T47D (cell line): Measurements from ENCODE around the gene RPA3.
A peak's percentile ranks its signal among the peaks of the same experiment; 100 is the strongest.

Experiments
- DNase-seq, 2 experiments: peaks; one replicate each; pipeline versions ENCODE4 v3.0.0 to v3.0.0-alpha.2; 2011 to 2012; ENCODE audit warnings: low read depth in 1 of 2, low spot score in 1 of 2
- JUND ChIP-seq: IDR thresholded peaks from 2 replicates; pipeline ENCODE4 v1.6.1; 2012; ENCODE audit warnings: low read depth
- in situ Hi-C: cut with HindIII; loops from 2 replicates; pipeline ENCODE4 v1.10.0; 2016; ENCODE audit warnings: low sequenced_read_pairs, low pct_unique_long_range_greater_than_20kb

RPA3 gene

DNA sequence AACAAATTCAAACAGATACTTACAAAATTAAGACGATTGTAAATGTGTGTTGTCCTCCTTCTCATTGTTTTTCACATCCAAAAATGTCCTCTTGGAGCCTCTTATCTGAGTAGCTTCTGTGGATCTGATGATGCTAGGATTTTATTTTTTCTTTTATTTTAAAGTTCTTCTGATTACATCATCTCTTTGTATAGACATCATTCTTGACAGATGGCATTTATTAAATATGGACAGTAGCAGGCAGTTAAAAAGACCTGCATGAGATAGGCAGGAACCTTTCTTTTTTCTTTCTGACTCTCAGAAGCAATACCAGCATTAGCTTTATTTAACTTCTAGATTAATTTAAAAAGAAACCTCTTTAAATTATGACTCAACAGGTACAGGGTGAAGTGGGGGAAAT, at the start of gene RPA3:
Gene RPA3 (minus strand): TSS at position 116 of the 400 bp plus-strand sequence. CDS start 78,189 bp downstream, outside the sequence.
- no peak for DNase-seq
- no peak for TF ChIP-seq JUND

DNA sequence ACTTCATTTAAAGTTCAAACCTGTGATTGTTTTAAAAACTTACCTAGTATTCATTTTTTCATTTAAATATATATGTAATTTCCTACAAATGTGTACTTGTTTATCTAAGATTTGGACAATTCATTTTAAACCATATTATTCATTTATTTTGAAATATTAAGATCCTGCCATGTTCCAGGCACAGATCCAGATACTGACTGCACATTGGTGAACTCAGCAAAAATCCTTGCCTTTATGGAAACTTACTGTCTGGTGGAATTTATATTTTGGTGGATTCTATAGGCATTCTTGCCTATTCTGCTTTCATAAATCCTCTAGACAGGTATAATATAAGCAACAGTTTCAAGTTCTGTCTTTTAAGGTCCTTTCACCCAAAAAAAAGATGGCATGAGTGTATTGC, 48.3 kb upstream of the RPA3 start:
- DNase-seq = no peak
- in situ Hi-C loops = no loop called here
- no peak for TF ChIP-seq JUND

More for the DNA sequence above, at the start of gene RPA3:
- in situ Hi-C loops = no loop called here

DNA sequence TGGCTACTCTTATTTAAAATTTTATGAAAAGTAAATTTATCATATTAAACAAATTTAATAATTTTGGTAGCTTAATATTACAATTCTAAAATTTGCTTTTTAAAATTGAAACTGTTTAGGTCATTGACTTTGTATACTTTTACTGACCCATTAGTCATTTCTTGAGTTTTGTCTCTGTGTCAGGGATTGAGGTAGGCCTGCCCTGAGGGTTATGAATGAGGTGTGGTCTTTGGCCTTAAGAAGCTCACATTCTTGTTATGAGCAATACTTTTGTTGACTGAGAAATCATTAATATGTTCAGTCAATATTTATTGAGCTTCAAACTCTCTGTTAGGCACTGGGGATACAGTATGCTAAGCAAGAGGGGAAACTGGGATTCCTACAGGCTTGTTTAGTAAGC, 47.0 kb upstream of the RPA3 start:
- in situ Hi-C loops = no loop called here
- DNase-seq = peak in 1 of 2 experiments; percentile 43
- TF ChIP-seq JUND = no peak

- TF ChIP-seq JUND = no peak
- in situ Hi-C loops = no loop called here
- peak in 1 of 2 experiments; percentile 19 for DNase-seq
Observed at GRCh38 chr7:7764520-7765396, 46.4 kb upstream of the RPA3 start.

DNA sequence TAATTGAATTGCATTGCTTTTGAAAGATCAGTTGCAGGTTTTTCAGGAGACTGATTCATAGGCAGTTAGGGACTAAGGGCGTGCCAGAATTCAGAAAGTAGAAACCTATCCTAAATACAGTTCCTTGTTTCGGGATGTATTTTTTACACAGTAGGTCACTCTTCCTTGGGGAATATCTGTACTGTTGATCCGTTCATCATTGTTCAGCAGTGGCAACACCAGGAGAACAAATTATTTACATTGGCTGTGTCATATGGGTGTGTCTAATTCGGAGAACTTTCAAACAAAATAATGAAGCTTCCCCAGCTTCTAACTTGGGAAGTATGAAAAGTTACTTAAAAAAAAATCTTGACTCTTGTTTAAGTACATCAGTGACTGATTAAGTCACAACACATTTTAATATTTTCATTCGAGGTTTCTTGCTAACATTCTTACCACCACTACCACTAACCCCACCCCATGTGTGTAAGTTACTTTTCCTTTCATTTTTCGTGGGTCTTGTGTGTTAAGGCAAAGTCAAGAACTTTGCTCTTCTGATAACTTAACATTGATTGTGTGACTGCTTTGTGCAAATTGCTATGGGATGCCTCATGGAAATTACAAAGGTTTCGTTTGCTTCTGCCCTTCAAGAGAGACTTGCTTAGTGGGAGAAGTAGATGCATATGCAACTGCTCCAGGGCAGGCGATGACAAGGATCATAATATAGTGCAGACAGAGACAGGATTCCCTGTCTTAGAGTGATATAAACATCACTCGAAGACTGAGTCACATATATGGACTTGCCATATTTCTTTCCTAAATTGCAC, 43.8 kb upstream of the RPA3 start:
- TF ChIP-seq JUND = no peak
- peak in 1 of 2 experiments; percentile 51 for DNase-seq
- in situ Hi-C loops = no loop called here

DNA sequence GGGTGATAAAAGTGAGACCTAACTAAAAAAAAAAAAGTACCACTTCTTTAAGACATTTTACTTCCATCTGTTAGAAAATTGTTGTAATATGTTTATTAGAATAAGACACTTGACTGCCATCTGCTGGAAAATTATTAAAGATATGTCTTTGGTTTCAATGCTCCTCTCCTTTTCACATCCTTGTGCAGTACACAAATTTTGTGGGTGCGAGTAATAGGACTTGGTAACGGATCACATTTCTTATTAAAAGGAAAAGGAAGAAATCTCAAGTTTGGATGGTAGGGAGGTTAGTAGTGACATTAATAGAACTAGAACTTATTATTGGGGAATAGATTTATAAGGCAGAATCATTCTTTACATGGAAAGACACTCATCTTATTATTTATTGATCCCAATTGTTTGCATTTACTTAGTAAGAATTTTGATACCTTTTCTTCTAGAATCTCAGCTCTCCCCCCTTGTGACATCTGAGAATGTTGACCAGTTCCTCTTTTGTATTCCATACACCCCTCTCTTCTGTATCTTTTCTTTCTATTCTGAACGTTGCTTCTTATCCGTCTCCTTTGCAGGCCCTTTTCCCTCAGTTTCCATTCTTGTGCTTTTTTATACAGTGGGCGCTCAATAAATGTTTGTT, 43.0 kb upstream of the RPA3 start:
- TF ChIP-seq JUND = no peak
- peak in 1 of 2 experiments; percentile 65 for DNase-seq
- in situ Hi-C loops = no loop called here

- no peak for TF ChIP-seq JUND
- no peak for DNase-seq
Observed at GRCh38 chr7:7757576-7757975, 39.2 kb upstream of the RPA3 start.

GRCh38 chr7:7756577-7756976, 38.2 kb upstream of the RPA3 start:
- in situ Hi-C loops = no loop called here
- DNase-seq = no peak
- no peak for TF ChIP-seq JUND

More at GRCh38 chr7:7757576-7757975, 39.2 kb upstream of the RPA3 start:
- in situ Hi-C loops = no loop called here

GRCh38 chr7:7751243-7752092, 33.1 kb upstream of the RPA3 start:
- no peak for TF ChIP-seq JUND

DNA sequence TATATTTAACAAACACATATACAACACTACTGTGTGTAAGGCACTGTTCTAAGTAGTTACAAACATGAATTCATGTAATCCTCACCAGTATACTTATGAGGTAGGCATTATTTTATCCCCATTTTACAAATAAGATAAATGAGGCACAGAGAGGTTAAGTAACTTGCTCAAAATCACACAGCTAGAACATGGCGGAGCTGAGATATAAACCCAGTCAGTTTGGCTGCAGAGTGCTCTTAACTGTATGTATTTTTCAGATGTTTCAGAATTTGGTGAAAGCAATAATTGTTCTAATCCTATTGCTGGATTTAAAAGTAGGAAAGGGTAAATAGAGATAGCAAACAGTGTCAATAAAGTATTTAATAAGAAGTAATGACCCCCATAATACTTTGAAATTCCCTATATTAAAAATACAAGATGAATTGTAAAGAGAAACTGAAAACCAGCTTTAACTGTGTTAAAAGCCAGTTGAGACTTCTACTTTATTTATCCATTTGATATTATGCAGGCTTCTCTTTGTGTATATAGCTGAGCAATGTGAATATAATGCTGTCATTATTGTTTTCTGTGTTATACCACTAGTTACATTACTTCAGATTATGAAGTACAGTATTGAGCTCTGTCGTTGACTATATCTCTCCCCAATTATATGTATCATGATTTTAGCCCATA, 32.3 kb upstream of the RPA3 start:
- no peak for TF ChIP-seq JUND
- no peak for DNase-seq
- in situ Hi-C loops = no loop called here

More at GRCh38 chr7:7751243-7752092, 33.1 kb upstream of the RPA3 start:
- DNase-seq = no peak
- in situ Hi-C loops = no loop called here

GRCh38 chr7:7746458-7746857, 28.1 kb upstream of the RPA3 start:
- no peak for DNase-seq
- TF ChIP-seq JUND = no peak
- in situ Hi-C loops = no loop called here
